GM12891 (cell line): Measurements from ENCODE around the gene CYP24A1.

Experiments
- DNase-seq: peaks from one replicate; pipeline ENCODE4 v3.0.0; 2011; ENCODE audit warnings: low spot score; ENCODE audit not compliant: insufficient read length
- FAIRE-seq: peaks from 2 replicates; lab custom pipeline; 2011; peaks lifted over from hg19 to GRCh38; lab: Jason Lieb, UNC
- PAX5 ChIP-seq: IDR thresholded peaks from 2 replicates; pipeline ENCODE4 v1.6.1; 2011; ENCODE audit warnings: low read length, moderate library complexity, mild to moderate bottlenecking; ENCODE audit not compliant: insufficient read depth, severe bottlenecking
- POLR2A ChIP-seq: IDR thresholded peaks from 2 replicates; pipeline ENCODE4 v1.6.1; 2011; ENCODE audit warnings: low read depth, low read length, control low read depth
- POLR2AphosphoS5 ChIP-seq: IDR thresholded peaks from 2 replicates; pipeline ENCODE4 v1.6.1; 2011; ENCODE audit warnings: low read depth, low read length, control low read depth
- POU2F2 ChIP-seq: IDR thresholded peaks from 2 replicates; pipeline ENCODE4 v1.6.1; 2011; ENCODE audit warnings: low read depth, mild to moderate bottlenecking, control low read depth, low read length, moderate library complexity
- SPI1 ChIP-seq: IDR thresholded peaks from 2 replicates; pipeline ENCODE4 v1.6.1; 2011; ENCODE audit warnings: low read depth, low read length, control low read depth
- TAF1 ChIP-seq: IDR thresholded peaks from 2 replicates; pipeline ENCODE4 v1.6.1; 2011; ENCODE audit warnings: low read depth, low read length, control low read depth

CYP24A1 gene

GRCh38 chr20:54194724-54195438 lies 21.1 kb upstream of the CYP24A1 start:
- FAIRE-seq, result no peak
- DNase-seq, result no peak
- no peak for TF ChIP-seq PAX5
- TF ChIP-seq SPI1, result no peak
- TF ChIP-seq POLR2A, result no peak

DNA sequence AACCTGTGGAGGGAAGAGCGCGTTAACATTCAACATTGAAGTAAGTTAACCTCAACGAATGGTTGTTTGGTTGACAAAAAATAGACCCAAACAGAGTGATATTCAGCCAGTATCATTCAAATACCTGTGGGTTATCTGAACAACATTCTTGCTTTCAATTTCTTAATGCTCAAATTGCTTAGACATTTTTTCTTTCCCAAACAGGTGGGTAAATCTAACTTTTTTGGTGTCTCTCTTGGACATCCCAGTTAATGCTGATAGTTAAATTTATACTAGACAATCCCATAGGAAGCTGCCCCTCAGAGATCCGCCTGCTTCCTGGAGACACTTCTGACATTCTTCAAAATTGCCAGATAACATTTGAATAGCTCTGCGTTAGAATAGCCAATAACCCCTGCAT lies 20.0 kb upstream of the CYP24A1 start:
- TF ChIP-seq POU2F2 (no peak), POLR2A (no peak), TAF1 (no peak), POLR2AphosphoS5 (no peak), PAX5 (no peak), SPI1 (no peak)
- DNase-seq, result no peak
- FAIRE-seq, result no peak

DNA sequence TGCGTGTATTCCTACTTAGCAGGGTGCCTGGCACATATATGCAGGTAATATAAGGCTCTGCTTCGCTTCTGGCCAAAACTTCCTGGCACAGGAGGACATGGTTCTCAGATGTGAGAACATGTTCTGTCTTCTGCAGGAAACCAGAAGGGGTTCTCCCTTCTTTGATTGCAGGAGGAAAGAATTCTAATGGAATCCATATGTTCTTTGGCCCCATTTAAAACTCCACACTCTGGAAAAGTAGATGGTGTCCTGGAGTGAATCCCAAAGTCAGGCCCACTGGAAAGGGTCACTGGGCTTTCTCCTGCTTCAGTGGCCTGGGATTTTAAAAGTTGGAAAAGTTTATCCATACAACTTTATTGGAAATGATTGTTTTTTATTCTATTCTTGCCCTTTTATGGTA lies 16.4 kb upstream of the CYP24A1 start:
- TF ChIP-seq POLR2AphosphoS5 (no peak), PAX5 (no peak), TAF1 (no peak), POLR2A (no peak), SPI1 (no peak), POU2F2 (no peak)
- FAIRE-seq, result no peak

GRCh38 chr20:54189630-54190029 lies 15.8 kb upstream of the CYP24A1 start:
- no peak for DNase-seq
- TF ChIP-seq POLR2A (no peak), PAX5 (no peak), POLR2AphosphoS5 (no peak), POU2F2 (no peak), TAF1 (no peak)
- FAIRE-seq, result no peak

More for the DNA sequence above, 16.4 kb upstream of the CYP24A1 start:
- no peak for DNase-seq

- DNase-seq, result no peak
- TF ChIP-seq TAF1 (no peak), POLR2A (no peak), SPI1 (no peak), POU2F2 (no peak), POLR2AphosphoS5 (no peak), PAX5 (no peak)
- FAIRE-seq, result no peak
These were observed 14.5 kb upstream of the CYP24A1 start for GRCh38 chr20:54188132-54188849.

- DNase-seq, result no peak
- no peak for TF ChIP-seq POLR2AphosphoS5
- no peak for TF ChIP-seq TAF1
- TF ChIP-seq POLR2A, result no peak
- FAIRE-seq, result no peak
These were observed 11.3 kb upstream of the CYP24A1 start for GRCh38 chr20:54184904-54185626.

DNA sequence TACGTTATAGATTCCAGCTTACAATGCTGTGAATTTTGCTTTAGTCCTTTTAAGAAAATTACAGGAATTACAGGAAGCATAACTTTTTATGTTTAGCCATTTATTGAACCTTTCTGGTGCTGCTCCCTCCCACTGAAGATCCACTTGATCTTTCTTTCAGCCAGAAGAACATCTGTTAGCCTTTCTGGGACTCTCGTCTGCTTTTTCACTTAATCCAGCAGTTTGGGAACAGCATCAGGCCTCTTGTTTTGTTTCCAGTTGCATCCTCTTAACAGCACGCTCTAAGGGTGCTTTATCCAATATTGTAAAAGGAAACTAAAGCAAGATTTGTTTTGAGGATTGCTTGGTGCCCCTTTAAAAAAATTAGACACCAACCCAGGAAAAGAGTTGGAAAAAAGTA lies 10.3 kb upstream of the CYP24A1 start:
- no peak for TF ChIP-seq TAF1
- TF ChIP-seq SPI1, result no peak
- TF ChIP-seq POLR2AphosphoS5, result no peak
- no peak for TF ChIP-seq POLR2A
- TF ChIP-seq PAX5, result no peak
- no peak for TF ChIP-seq POU2F2
- no peak for FAIRE-seq
- DNase-seq, result no peak

- DNase-seq (no peak), FAIRE-seq (no peak)
- TF ChIP-seq TAF1, result no peak
- TF ChIP-seq PAX5, result no peak
- no peak for TF ChIP-seq SPI1
- no peak for TF ChIP-seq POLR2AphosphoS5
- TF ChIP-seq POU2F2, result no peak
- no peak for TF ChIP-seq POLR2A
These were observed 7.1 kb upstream of the CYP24A1 start for GRCh38 chr20:54180931-54181330.

- no peak for TF ChIP-seq SPI1
- no peak for TF ChIP-seq PAX5
- no peak for TF ChIP-seq TAF1
- no peak for TF ChIP-seq POU2F2
- TF ChIP-seq POLR2A, result no peak
- no peak for TF ChIP-seq POLR2AphosphoS5
- DNase-seq, result no peak
- no peak for FAIRE-seq
These were observed 6.2 kb upstream of the CYP24A1 start for GRCh38 chr20:54179946-54180345.
